GM19023 (cell line): ENCODE results near the gene HMOX2.

Experiments used
- ATAC-seq: cut with Tn5 transposase; IDR thresholded peaks from one replicate; pipeline ENCODE4 v1.9.1; 2021; ENCODE audit warnings: mild to moderate bottlenecking, moderate library complexity; ENCODE audit not compliant: unreplicated experiment

HMOX2 gene

DNA sequence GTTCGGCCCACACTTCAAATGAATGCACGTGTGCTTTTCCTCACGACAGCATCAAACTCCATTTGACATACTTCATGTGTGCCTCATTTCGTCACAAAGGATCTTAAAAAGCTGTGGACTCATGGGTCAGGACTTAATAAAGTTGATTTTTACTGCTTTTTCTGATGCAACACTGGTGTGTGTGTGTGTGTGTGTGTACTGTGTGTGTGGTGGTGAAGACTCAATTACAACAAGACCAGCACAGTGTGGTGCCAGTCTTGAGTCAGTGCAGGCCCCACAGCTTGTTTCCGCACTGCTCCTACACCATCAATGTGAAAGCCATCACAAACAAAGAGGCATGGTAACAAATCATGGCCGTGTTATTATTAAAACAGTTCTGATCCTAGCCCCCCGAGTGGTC lies 44.7 kb downstream of the HMOX2 start:
- no peak for ATAC-seq

DNA sequence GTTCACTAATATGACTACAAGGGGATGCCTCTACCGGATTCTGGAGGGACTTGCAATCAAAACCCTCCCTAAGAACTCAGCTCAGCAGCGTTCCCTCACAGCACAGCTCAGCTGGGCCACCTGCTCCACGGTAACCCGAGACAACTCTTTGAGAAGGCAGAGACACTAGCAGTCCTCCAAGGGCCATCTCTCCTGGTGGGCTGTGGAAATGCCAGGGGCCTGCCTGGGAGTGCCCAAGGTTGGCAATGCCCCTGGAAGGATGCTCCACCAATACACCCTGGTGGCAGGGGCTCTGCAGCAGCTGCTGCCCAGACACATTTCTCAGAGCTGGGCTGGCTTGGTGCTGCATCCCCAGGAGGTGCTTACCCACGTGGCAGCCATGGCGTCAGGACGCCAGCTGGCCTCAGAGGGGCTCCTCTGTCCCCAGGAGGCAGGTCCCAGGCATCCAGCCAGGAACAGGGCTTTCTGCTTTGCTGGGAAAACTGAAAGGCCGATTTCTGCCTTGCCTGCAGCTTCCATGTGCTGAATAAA lies 45.9 kb downstream of the HMOX2 start:
- no peak for ATAC-seq

DNA sequence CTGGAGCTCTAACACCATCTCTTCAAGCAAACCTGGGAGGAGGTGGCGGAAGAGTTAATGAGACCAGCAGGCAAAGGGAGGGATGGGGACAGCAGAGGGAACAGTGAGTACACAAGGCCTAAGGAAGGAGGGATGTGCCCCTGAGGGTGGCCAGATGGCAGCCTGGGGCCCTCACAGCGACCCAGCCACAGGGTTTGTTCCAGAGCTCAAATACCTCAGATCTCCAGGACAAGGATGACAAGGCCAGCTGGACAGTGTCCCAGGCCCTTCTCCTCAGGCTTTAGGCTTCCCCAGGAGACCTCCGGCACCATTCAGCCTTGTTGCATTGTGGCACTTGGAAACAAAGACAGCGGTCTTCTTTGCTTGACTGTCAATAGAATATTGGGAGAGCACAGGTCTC lies 47.5 kb downstream of the HMOX2 start:
- no peak for ATAC-seq

DNA sequence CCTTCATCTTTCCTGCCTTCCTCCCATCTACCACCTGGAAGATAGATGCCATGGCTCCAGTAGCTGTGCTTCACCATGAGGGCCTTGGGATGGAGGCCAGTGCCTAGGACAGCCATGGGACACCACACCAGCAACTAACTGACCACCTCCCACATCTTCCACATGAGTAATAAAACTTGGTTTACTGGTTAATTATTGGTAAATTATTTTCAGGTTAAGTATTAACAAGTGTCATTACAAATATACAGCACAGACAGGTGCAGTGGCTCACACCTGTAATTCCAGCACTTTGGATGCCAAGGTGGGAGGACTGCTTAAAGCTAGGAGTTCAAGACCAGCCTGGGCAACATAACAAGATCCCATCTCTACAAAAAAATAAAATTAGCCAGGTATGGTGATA lies 48.4 kb downstream of the HMOX2 start:
- no peak for ATAC-seq

DNA sequence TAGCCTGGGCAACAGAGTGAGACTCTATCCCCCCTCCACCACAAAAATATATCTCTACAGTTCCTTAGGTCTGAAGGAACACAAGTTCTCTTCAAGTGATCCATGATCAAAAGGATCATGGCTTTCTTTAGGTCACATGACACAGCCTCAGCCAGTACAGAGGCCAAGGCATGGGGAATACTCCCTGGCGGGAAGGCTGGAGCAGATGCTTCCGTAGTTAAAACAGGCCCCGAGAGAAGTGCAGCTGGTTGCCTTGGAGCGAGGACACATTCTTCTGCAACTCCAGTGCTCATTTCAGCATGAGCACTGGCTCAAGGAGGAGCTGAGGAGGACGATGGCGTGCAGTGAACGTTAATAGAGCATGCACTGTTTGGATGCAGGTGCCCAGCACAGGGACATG lies 48.9 kb downstream of the HMOX2 start:
- ATAC-seq: no peak

DNA sequence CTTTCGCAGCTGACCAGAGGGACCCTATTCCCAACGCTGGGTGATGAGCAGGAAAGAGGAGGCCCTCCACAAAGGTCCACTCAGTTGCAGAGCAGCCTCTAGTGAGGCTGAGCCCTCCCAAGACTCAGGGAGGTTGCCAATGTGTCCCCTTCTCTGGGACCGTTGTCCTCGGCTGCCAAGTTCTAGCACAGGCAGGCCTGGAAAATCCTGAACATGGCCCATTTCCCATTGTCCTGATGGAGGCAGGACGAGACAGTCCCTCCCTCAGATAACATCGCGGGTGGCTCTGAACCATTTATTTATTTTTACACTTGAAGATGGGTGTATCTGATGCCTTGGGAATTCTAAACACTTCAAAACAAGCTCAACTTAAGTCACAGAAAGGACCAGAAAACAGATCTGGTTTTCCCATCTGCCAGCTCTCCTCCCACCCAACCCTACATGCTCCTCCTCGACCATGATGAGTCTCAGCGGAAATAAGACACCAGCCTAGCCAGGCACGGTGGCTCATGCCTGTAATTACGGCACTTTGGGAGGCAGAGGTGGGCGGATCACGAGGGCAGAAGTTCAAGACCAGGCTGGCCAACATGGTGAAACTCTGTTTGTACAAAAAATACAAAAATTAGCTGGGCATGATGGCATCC lies 49.6 kb downstream of the HMOX2 start:
- ATAC-seq: no peak

DNA sequence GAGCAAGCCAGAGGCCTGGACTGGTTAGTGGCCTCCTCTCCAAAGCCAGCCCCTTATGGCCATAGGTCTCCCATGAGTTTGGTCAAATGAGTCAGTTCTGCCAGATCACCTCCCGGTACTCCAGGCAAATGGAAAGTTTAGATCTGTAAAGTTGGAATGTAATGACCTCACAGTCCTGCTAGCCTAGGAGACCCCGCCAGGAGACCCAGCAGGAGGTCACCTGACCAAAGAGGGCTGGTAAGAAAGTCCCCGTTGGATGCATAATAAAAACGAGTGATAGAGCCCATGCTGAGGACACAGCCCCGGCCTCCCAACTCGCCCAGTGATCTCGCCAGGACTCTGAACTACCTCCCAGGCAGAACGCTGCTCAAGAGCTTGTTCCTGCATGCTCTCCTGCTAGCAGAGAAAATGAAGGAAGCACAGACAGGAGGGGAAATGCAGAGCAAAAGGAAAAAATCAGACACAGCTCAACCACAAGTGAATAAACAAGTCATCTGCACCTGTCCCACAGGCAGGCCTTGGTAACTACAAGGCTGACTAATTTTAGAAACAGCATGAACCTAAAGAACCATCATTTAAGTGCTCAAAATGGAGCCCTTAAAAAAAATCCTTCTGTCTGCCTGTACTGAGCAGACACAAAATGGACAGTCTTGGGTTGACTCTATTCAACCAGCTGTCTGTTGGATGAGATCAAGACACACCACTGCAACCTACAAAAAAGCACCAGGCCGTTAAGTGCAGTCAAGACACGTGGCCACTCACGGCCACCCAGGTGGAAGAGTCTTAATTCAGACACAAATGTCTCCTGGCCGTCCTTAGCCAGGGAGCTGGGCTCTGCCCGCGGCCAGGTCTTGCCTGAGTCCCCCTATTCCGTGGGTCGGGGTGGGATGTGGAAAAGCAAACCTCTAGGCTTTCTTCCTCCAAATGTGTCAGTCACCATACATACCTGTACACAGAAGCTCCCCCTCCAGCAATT lies 53.2 kb downstream of the HMOX2 start:
- no peak for ATAC-seq

DNA sequence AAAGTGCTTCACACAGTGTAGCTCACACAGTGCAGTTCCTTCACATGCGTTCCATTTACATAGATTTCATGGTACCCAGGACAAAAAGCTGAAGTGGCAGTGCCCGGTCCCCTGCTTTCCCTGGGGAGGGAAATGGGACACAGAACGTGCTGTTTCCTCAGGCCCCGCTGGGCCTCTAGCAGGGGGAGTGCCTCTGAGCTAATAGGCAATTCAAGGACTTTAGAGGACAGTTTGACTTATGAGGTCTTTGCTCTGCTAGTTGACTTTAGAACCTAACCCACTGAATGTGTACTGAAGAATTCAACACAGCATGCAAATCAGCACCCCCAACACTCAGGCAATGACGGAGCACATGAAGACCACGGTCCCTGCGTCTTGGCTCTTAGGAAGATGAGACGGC lies 55.6 kb downstream of the HMOX2 start:
- ATAC-seq: no peak

DNA sequence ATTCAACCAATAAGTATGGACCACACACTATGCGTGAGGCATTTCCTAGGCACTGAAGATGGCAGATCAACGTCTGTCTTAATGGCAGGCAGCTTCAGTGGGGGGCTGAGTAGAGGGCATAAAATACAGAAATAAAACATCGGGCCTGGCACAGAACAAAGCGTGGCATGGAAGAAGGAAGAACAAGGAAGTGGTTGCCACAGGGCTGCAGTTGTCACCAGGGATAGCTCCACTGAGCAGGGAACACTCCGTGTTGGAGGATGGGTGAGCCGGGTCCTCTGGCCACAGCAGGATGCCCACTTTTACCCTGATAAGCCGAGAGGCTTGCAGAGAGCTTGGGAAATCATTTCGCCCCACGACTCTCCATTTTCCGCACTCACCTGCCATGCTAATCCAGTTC lies 56.0 kb downstream of the HMOX2 start:
- ATAC-seq: no peak

DNA sequence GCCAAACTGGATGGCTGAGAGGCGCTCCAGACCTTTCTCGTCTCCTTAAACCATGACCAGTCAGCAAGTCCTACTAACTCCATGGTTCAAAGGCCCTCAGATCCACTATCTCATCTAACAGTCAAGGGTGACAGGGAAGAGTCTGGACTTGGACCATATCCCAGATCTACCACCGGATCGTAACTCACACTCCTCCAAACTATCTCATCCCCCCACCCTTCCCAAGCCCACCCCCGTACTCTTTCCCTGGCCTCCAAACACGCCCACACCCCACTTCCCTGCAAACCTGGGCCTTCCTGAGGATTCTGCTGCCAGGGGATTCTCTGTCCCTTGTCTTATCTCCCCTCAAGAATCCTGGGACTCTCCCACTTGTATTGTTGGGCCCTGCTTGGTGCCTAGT lies 57.3 kb downstream of the HMOX2 start:
- no peak for ATAC-seq

DNA sequence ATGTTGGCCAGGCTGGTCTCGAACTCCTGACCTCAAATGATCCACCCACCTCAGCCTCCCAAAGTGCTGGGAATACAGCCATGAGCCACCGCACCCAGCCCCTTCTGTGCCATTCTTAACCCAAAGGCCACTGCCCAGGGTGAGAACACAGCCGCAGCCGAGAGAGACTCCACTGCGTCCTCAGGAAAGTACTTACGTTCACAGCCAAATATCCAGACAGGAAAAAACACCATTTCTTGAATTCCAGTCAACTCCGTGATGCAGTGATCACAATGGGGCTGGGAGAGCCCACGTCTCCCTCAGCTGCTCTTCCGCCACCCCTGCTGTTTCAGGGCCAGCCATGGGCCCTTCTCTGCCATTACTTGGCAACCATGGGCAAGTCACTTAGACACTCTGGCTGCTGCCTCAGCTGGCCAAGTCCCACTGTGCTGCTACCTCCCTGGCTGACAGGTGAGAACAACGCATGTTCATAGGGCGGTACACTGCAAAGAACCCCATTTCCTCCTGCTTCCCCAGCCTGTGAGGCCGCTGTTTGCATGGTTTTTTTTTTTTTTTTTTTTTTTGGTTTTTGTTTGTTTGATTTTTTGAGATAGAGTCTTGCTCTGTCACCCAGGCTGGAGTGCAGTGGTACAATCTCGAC lies 58.1 kb downstream of the HMOX2 start:
- no peak for ATAC-seq

DNA sequence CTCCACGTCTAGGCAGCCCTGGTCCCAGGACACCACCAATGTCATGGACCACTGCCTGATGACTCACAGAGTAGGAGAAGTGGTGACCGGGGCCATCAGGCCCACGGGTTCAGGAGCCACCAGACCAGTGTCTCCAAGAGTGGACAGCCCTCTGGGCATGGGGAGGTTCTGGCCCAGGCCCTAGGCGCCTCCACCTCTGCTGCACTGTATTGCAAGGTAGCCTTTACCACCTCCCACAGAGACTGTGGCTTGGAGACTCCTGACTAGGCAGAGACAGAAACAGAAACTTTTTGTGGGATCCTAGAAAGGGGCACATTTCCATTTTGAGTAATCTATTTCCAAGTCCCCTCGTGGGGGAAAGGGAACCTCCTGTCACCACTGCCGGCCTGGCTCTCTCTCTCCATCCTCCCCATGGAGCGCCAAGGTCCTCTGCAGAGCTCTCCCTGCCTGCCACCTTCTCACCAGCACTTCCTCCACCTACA lies 59.5 kb downstream of the HMOX2 start:
- ATAC-seq: no peak

DNA sequence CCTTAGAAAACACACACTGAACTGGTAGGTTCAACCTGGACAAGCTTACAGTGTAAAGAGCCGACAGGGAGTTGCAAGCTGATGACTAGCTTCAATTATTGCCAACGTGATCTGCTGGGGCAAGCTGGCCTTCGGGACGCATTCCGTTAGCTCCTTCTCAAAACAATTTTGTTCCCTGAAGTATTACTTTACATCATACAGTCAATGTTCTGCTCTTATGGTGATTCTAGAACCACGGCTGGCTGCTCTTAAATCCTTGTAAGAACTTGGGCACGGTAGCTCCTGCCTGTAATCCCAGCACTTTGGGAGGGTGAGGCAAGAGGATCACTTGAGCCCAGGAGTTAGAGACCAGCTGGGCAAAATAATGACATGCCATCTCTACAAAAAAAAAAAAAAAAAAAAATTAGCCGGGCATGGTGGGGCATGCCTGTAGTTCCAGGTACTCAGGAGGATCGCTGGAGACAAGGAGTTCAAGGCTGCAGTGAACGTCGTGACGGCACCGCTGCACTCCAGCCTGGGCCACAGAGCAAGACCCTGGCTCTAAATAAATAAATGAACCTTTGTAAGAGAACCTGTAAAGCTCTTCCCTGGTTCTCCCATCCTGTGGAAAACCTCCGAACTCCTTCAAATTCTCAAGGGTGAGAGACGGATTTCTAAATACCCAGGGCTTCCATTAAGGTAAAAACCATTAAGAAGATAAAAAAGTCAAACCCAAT lies 60.4 kb downstream of the HMOX2 start:
- no peak for ATAC-seq

DNA sequence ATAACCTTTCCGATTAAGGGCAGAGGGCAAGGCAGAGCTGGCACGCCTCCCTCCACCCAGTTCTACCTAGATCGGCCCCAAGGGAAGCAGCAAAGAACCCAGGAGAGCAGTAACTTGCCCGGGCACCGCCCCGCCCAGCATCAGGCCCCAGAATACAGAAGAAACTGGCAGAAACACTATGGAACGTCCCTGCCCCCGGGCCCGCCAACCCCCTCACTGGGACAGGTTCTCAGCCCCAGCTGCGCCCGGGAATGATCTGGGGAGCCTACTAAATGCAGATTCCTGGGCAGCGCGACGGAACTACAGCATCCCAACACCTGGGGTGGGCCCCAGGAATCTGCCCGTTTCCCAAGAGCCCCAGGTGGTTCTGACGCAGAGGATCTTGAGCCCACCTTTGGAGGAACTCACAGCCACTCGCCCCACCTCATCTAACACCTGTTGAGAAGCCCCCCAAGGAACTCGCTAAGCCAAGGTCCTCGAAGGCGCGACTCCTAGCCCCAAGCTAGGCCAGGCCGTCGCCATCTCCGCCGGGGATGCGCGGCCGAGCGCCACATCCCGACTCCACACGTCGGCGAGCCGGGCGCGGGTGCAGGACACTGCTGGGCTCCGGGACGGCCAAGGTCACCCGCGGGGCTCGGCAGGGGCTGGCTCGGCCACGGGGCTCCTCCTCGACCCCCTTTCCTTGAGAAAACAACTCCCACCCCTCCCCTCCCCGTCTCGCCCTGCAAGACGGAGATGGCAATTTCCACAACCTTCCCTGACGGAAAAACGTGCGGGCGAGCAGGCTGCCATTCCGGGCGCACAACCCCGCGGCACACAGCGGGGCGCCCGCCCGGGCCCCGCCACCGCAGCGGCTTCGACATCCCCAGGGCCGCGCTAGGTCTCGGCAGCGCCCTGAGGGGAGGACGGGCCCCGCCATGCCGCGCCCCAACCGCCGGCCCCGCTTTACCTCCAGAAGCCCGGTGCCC lies 61.5 kb downstream of the HMOX2 start:
- ATAC-seq: peak; percentile 31

DNA sequence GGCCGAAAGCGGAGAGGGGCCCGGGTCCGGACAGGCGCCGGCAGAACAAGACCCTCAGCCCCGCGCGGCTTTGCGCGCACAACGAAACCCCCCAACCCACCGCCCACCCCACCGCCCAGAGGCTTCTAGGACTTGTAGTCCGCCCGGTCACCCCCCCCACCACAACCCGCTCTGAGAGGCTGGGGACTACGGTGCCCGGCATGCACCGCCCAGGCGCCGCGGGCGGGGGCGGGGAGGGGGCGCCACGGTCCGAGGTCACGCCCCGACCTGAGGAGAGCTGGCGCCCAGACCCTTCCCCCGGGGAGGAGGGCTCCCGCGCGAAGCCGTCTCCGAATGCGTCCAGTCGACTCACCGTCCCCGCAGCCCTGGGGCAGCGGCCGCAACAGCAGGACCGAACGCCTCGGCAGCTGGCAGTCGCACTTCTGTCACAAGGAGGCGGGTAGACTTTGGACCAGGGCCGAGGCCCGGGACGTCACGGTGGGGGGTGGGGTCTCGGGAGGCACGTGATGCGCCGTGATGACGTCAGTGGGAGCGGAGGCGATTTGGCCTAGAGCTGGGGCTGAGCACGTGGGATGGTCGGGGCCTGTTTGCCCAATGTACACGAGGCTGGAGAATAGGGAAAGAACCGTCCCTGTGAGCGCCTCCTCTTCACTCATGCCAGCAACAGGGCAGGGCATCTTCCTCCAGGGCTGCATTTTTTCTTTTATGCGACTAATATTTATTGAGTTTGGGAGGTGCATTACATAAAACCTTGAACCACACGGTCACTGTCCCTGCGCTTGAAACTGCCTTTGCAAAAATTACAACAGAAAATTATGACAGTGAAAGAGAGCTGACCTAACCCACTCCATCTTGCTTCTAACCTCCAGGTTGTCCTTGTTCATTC lies 62.4 kb downstream of the HMOX2 start, which contains the start of gene CDIP1:
Gene CDIP1, minus strand, starts transcription at position 424 of the 886 bp plus-strand sequence. CDS start 24,643 bp downstream, outside the sequence.
- ATAC-seq: peak; percentile 89

DNA sequence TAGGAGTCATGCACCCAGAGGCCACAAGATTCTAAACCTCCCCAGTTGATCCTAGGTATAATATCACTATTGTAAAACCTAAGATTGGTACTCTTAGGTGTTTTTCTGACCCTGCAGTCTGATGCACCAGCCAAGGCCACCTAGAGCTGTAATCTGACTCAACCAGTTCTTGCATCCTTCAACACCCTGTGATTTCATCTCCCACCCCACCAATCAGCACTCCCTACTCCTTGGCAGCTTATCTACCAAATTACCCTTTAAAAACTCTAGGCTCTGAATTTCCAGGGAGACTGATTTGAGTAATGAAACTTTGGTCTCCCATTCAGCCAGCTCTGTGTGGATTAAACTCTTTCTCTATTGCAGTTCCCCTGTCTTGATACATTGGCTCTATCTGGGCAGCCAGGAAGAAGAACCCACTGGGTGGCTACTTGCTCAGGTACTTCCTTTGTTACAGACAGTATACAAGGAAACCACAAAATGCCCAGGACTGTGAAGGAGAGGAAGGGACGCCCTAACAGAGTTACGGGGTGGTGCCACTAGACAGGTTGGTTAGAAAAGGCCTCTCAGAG lies 63.6 kb downstream of the HMOX2 start:
- no peak for ATAC-seq

DNA sequence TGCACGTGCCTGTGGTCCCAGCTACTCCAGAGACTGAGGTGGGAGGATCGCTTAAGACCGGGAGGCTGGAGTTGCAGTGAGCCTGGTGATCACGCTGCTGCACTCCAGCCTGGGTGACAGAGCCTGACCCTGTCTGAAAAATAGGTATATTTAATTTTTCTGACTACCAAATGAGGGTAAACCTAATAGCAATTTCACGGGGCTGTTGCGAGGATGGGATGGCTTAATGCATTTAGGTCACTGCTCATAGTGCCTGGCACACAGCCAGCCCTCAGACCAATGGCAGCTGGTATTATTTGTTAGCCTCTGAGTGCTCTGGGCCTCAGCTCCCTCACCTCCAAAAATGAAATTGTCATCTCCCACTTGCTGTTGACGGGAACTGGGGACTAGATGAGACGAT lies 68.3 kb downstream of the HMOX2 start:
- no peak for ATAC-seq

DNA sequence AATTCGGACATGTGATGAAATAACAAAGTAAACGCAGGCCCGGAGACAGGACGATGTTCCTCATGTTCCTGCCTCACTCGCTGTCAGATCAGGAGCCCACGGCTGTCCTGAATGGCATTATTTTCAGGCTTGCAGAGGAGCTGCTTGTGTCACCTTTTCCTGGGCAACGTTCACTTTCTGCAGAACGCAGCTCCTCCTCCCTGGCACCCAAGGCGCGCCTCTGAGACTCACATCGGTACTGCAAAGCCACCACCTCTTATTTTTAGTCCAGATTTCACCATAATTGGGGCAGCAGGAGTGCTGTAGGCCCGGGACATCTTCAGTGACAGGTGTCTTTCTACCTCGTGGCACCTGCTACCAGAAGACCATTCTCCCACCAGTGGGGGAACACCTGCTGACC lies 71.9 kb downstream of the HMOX2 start:
- ATAC-seq: no peak
